Stimulated activated CD4-positive, alpha-beta T cell treated with anti-CD3 and anti-CD28 coated beads, Interleukin-1b, Interleukin-23, amount 100 ng/mL, for 48 hours (primary cell): ENCODE results near the gene GTF3C2.
"Not testable (repeated sequence)": the region's sequence is repeated elsewhere in the genome, so short reads cannot be mapped to it uniquely, and the experiment has no call there.

Experiments
- DNase-seq: peaks from one replicate; pipeline ENCODE4 v3.0.0-alpha.2; 2020

The GTF3C2 gene

GRCh38 chr2:27320958-27321543, 35.5 kb downstream of the GTF3C2 start:
- no peak for DNase-seq

GRCh38 chr2:27319839-27320238, 36.7 kb downstream of the GTF3C2 start:
- DNase-seq, result not testable (repeated sequence)

- no peak for DNase-seq
These were observed 39.7 kb downstream of the GTF3C2 start for GRCh38 chr2:27316655-27317412.

- no peak for DNase-seq
These were observed 41.4 kb downstream of the GTF3C2 start for GRCh38 chr2:27315122-27315521.

GRCh38 chr2:27314709-27315108, 41.9 kb downstream of the GTF3C2 start:
- DNase-seq, result no peak

- DNase-seq, result no peak
These were observed 42.5 kb downstream of the GTF3C2 start for GRCh38 chr2:27313882-27314645.

- DNase-seq, result no peak
These were observed 44.4 kb downstream of the GTF3C2 start for GRCh38 chr2:27312152-27312551.

- DNase-seq, result no peak
These were observed 46.9 kb downstream of the GTF3C2 start for GRCh38 chr2:27309651-27310050.

- no peak for DNase-seq
These were observed 48.1 kb downstream of the GTF3C2 start, which contains the start of gene UCN for GRCh38 chr2:27308359-27308881. Gene UCN, minus strand, starts transcription at chr2:27308445. Its CDS starts 550 bp downstream, at chr2:27307895.

GRCh38 chr2:27307545-27308358, 48.8 kb downstream of the GTF3C2 start:
- DNase-seq, result no peak

- DNase-seq, result no peak
These were observed 49.3 kb downstream of the GTF3C2 start for GRCh38 chr2:27307287-27307544.

GRCh38 chr2:27306573-27307286, 49.8 kb downstream of the GTF3C2 start:
- DNase-seq, result peak; percentile 36

GRCh38 chr2:27306136-27306535, 50.4 kb downstream of the GTF3C2 start:
- DNase-seq, result no peak

- no peak for DNase-seq
These were observed 51.0 kb downstream of the GTF3C2 start for GRCh38 chr2:27305516-27305915.

GRCh38 chr2:27304488-27305240, 51.9 kb downstream of the GTF3C2 start:
- no peak for DNase-seq

GRCh38 chr2:27303093-27304025, 53.2 kb downstream of the GTF3C2 start:
- peak; percentile 29 for DNase-seq

- DNase-seq, result not testable (repeated sequence)
These were observed 56.0 kb downstream of the GTF3C2 start for GRCh38 chr2:27300606-27301005.

- DNase-seq, result no peak
These were observed 58.0 kb downstream of the GTF3C2 start for GRCh38 chr2:27298391-27299080.

- DNase-seq, result no peak
These were observed 59.4 kb downstream of the GTF3C2 start for GRCh38 chr2:27297195-27297594.

- no peak for DNase-seq
These were observed 60.1 kb downstream of the GTF3C2 start for GRCh38 chr2:27296481-27296880.
